HEK293T (cell line): ENCODE data around the gene RAPGEF4.

Source experiments
- BHLHE40 ChIP-seq: fragments of 450-650 bp; IDR thresholded peaks from 2 replicates; pipeline ENCODE4 v1.6.1; 2016; ENCODE audit warnings: mild to moderate bottlenecking, moderate library complexity, borderline replicate concordance
- CTBP1 ChIP-seq: fragments of 450-650 bp; IDR thresholded peaks from 2 replicates; pipeline ENCODE4 v1.6.1; 2016; ENCODE audit warnings: borderline replicate concordance
- FOXK2 ChIP-seq: fragments of 450-650 bp; IDR thresholded peaks from 2 replicates; pipeline ENCODE4 v1.6.1; 2016; ENCODE audit warnings: mild to moderate bottlenecking
- FOXM1 ChIP-seq: fragments of 450-650 bp; IDR thresholded peaks from 2 replicates; pipeline ENCODE4 v1.6.1; 2017; ENCODE audit warnings: mild to moderate bottlenecking, borderline replicate concordance
- NFRKB ChIP-seq: fragments of 450-650 bp; IDR thresholded peaks from 2 replicates; pipeline ENCODE4 v1.6.1; 2016; ENCODE audit warnings: mild to moderate bottlenecking, moderate library complexity
- TARDBP ChIP-seq: fragments of 450-650 bp; IDR thresholded peaks from 2 replicates; pipeline ENCODE4 v1.6.1; 2016
- ZNF384 ChIP-seq: fragments of 450-650 bp; IDR thresholded peaks from 2 replicates; pipeline ENCODE4 v1.6.1; 2016

- TF ChIP-seq ZNF384 (no peak), BHLHE40 (no peak), FOXM1 (no peak), TARDBP (no peak), FOXK2 (no peak), NFRKB (no peak), CTBP1 (no peak)
Observed at GRCh38 chr2:173079973-173080860, 344.6 kb downstream of the RAPGEF4 start.
